GM12891 (cell line): ENCODE measurements around the gene LOC101059915.
"Not testable (repeated sequence)": the region's sequence is repeated elsewhere in the genome, so short reads cannot be mapped to it uniquely, and the experiment has no call there.

Source experiments
- DNase-seq: peaks from one replicate; pipeline ENCODE4 v3.0.0; 2011; ENCODE audit warnings: low spot score; ENCODE audit not compliant: insufficient read length
- FAIRE-seq: peaks from 2 replicates; lab custom pipeline; 2011; peaks lifted over from hg19 to GRCh38; lab: Jason Lieb, UNC

LOC101059915 gene

GRCh38 chrX:71719195-71719594 is 51.8 kb downstream of the LOC101059915 start:
- not testable (repeated sequence) for FAIRE-seq, DNase-seq

- not testable (repeated sequence) for FAIRE-seq, DNase-seq
Observed at GRCh38 chrX:71720289-71720886, 53.0 kb downstream of the LOC101059915 start.
